ENCODE data around the gene CYP3A4.
"Not testable (repeated sequence)": the region's sequence is repeated elsewhere in the genome, so short reads cannot be mapped to it uniquely, and the experiment has no call there.

Gene CYP3A4

GRCh38 chr7:99748846-99749579, 35.0 kb downstream of the CYP3A4 start:
- no peak for DNase-seq (ENCODE audit: low read depth)
- H3K4me3 ChIP-seq (ENCODE audit: low read length), result no peak overlapping the region
- no peak for TF ChIP-seq CTCF (IDR thresholded peaks at IDR 0.05; ENCODE audit: insufficient read depth, low read depth, low read length, missing control alignments)

GRCh38 chr7:99746915-99747314, 37.1 kb downstream of the CYP3A4 start:
- not testable (repeated sequence) for DNase-seq (ENCODE audit: low read depth); H3K4me3 ChIP-seq (ENCODE audit: low read length)

- not testable (repeated sequence) for H3K4me3 ChIP-seq (ENCODE audit: low read length)
Observed at GRCh38 chr7:99745395-99745794, 38.6 kb downstream of the CYP3A4 start.

GRCh38 chr7:99742737-99743394, 41.1 kb downstream of the CYP3A4 start:
- no peak overlapping the region for H3K4me3 ChIP-seq (ENCODE audit: low read length)
- no peak for DNase-seq (ENCODE audit: low read depth)
- no peak for TF ChIP-seq CTCF (IDR thresholded peaks at IDR 0.05; ENCODE audit: insufficient read depth, low read depth, low read length, missing control alignments)

More at GRCh38 chr7:99745395-99745794, 38.6 kb downstream of the CYP3A4 start:
- DNase-seq (ENCODE audit: low read depth), result not testable (repeated sequence)

- no peak for DNase-seq (ENCODE audit: low read depth)
- TF ChIP-seq CTCF (IDR thresholded peaks at IDR 0.05; ENCODE audit: insufficient read depth, low read depth, low read length, missing control alignments), result no peak
- no peak overlapping the region for H3K4me3 ChIP-seq (ENCODE audit: low read length)
Observed at GRCh38 chr7:99741441-99741795, 42.6 kb downstream of the CYP3A4 start.

GRCh38 chr7:99740573-99741440, 43.2 kb downstream of the CYP3A4 start:
- TF ChIP-seq CTCF (IDR thresholded peaks at IDR 0.05; ENCODE audit: insufficient read depth, low read depth, low read length, missing control alignments), result no peak
- no peak overlapping the region for H3K4me3 ChIP-seq (ENCODE audit: low read length)
- DNase-seq (ENCODE audit: low read depth), result peak; percentile 80

GRCh38 chr7:99739699-99740572, 44.0 kb downstream of the CYP3A4 start:
- H3K4me3 ChIP-seq (ENCODE audit: low read length), result no peak overlapping the region
- DNase-seq (ENCODE audit: low read depth), result no peak
- no peak for TF ChIP-seq CTCF (IDR thresholded peaks at IDR 0.05; ENCODE audit: insufficient read depth, low read depth, low read length, missing control alignments)

All from epithelial cell of esophagus (primary cell).